Right atrium auricular region (tissue), 2 donors: ENCODE measurements around the gene ZNF358. TPM values are rescaled to one million over a fixed set of nuclear protein-coding genes. Genes with fewer than 3 reads are reported as not detected.

Experiments used
- DNase-seq: peaks from one replicate; pipeline ENCODE4 v3.0.0-alpha.2; 2019; ENCODE audit warnings: low spot score
- H3K27ac ChIP-seq, 2 donors: fragments of 200-600 bp; sonication (generic); 1 replicate in 1 of 2; 2 replicates in 1 of 2; pipeline ENCODE4 v1.5.1; 2016 to 2019
- H3K27me3 ChIP-seq, 2 donors: fragments of 200-600 bp; sonication (generic); one replicate each; pipeline versions ENCODE4 v1.5.1 to v1.6.0; 2017 to 2019
- H3K36me3 ChIP-seq: fragments of 200-600 bp; sonication (generic); one replicate; pipeline ENCODE4 v1.5.1; 2016
- H3K4me1 ChIP-seq, 2 donors: fragments of 200-600 bp; sonication (generic); one replicate each; pipeline versions ENCODE4 v1.5.1 to v1.6.0; 2017 to 2019
- H3K4me3 ChIP-seq, 2 donors: fragments of 200-600 bp; sonication (generic); 1 replicate in 1 of 2; 2 replicates in 1 of 2; pipeline ENCODE4 v1.5.1; 2017 to 2019; ENCODE audit warnings: mild to moderate bottlenecking in 1 of 2, moderate library complexity in 1 of 2
- H3K9me3 ChIP-seq, 2 donors: fragments of 200-600 bp; sonication (generic); one replicate each; pipeline ENCODE4 v1.5.1; 2019
- CTCF ChIP-seq, 2 donors: fragments of 200-600 bp; sonication (generic); IDR thresholded peaks; one replicate each; pipeline ENCODE4 v1.5.1; 2019; ENCODE audit warnings: antibody characterized with exemption in 2 of 2
- total RNA-seq, 2 donors: library from RNA; depleted of rRNA; stranded (reverse); fragments of >200 nt; gene quantifications; one replicate each; pipeline ENCODE4 v1.1.0, GENCODE V29; 2016

ZNF358 gene
- 100 to 1,000 TPM; 109 to 119 TPM for total RNA-seq

- no peaks in the 10 kb centered on the region for H3K9me3 ChIP-seq
- no peak for TF ChIP-seq CTCF (IDR thresholded peaks at IDR 0.05)
- peak within 1 kb of the TSS; percentile 87 to 91 for H3K27ac ChIP-seq
- peaks cover 0 to 21% of the 10 kb centered on the region in 2 donors for H3K4me1 ChIP-seq
- DNase-seq: peak; percentile 74
- H3K36me3 ChIP-seq: peaks cover 11% of the 10 kb centered on the region
- H3K4me3 ChIP-seq: peak within 1 kb of the TSS; percentile 73 to 91
- no peaks in the 10 kb centered on the region for H3K27me3 ChIP-seq
Measured at GRCh38 chr19:7515645-7516151, at the start of gene ZNF358. Gene ZNF358, plus strand, starts transcription at chr19:7516103. Its CDS starts 3,140 bp downstream, at chr19:7519243.

- H3K4me1 ChIP-seq: no peaks in the 10 kb centered on the region
- no peak for DNase-seq
- H3K36me3 ChIP-seq: peaks cover 67% of the 10 kb centered on the region
- no peaks in the 10 kb centered on the region for H3K9me3 ChIP-seq
- no peak overlapping the region for H3K27ac ChIP-seq
- H3K27me3 ChIP-seq: no peaks in the 10 kb centered on the region
- H3K4me3 ChIP-seq: no peak overlapping the region
- no peak for TF ChIP-seq CTCF (IDR thresholded peaks at IDR 0.05)
Measured at GRCh38 chr19:7467009-7467989, 48.6 kb upstream of the ZNF358 start.

DNA sequence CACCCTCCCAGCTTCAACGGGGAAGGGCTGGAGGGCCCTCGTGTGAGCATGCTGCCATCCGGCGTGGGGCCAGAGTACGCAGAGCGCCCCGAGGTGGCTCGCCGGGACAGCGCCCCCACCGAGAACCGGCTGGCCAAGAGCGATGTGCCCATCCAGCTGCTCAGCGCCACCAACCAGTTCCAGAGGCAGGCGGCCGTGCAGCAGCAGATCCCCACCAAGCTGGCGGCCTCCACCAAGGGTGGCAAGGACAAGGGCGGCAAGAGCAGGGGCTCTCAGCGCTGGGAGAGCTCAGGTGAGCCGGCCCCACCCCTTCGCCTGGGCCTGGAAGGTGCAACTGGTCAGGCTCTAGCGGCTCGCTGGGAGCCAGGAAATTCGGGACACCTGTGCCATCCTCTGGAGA lies 47.1 kb upstream of the ZNF358 start:
- TF ChIP-seq CTCF (IDR thresholded peaks at IDR 0.05): no peak
- DNase-seq: no peak
- Histone ChIP-seq H3K4me1 (no peaks in the 10 kb centered on the region), H3K4me3 (no peak overlapping the region), H3K9me3 (no peaks in the 10 kb centered on the region), H3K36me3 (peaks cover 53% of the 10 kb centered on the region), H3K27me3 (no peaks in the 10 kb centered on the region), H3K27ac (no peak overlapping the region)

DNA sequence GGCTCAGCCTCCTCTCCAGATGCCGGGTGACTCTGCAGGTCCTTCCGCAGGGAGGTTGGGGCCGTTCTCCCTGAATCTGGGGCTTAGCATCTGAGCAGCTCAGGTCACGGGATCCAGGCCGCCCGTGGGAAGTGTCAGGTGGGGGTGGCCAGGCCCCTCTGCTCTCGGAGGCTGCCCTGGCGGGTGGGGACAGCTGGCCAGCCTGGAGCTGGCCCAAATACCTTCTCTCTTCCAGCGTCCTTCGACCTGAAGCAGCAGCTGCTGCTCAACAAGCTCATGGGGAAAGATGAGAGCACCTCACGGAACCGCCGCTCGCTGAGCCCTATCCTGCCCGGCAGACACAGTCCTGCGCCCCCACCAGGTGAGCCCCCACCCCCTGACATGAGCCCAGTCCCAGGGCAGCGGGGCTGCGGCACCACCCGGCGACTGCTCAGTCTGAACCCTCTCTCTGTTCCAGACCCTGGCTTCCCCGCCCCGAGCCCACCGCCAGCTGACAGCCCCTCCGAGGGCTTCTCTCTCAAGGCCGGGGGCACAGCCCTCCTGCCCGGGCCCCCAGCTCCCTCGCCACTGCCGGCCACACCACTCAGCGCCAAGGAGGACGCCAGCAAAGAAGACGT lies 46.1 kb upstream of the ZNF358 start:
- no peak for TF ChIP-seq CTCF (IDR thresholded peaks at IDR 0.05)
- Histone ChIP-seq H3K9me3 (no peaks in the 10 kb centered on the region), H3K27ac (no peak overlapping the region), H3K4me3 (no peak overlapping the region), H3K36me3 (peaks cover 44% of the 10 kb centered on the region), H3K27me3 (no peaks in the 10 kb centered on the region), H3K4me1 (no peaks in the 10 kb centered on the region)
- no peak for DNase-seq

DNA sequence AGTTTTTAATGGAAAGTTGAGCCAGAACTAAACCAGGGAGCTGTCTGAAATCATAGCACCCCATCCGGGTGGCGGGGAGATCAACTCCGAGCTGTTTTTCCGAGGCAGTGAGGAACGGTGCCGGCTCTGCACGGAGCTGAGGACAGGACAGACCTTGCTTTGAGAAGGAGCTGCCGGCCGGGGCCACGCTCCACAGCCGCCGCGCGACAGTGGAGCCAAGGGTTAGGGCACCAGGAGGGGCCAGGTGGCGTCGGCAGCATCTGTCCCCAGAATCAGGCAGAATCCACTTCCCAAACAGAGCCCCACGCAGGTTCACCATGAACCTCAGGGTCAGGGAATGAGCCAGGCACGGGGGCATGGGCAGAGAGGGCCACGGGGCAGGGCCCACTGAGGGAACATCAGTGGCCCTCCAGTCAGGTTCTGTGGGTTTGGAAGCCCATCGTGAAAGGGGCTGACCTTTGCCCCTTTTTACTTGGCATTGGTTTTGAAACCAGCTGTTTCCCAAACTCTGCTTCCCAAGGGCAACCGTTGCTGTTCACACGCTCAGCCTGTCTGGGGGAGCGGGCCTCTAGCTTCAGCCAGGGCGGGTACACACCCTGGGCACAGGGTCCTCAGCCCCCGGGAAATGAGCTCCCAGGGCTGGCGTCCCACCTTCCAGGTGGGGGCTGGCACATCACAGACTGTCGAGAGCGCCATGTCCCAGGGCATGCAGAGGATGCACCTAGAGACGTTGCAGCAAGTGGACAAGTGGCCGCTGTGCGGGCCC lies 45.2 kb upstream of the ZNF358 start:
- Histone ChIP-seq H3K27me3 (no peaks in the 10 kb centered on the region), H3K9me3 (no peaks in the 10 kb centered on the region), H3K4me1 (no peaks in the 10 kb centered on the region), H3K27ac (no peak overlapping the region), H3K4me3 (no peak overlapping the region), H3K36me3 (peaks cover 35% of the 10 kb centered on the region)
- DNase-seq: no peak
- no peak for TF ChIP-seq CTCF (IDR thresholded peaks at IDR 0.05)
